OCI-LY1 (cell line): ENCODE measurements around the gene ZBTB42.

Experiments
- H2AFZ ChIP-seq: fragments of 200-600 bp; sonication (generic), shearing (Covaris generic); 2 replicates; pipeline ENCODE4 v1.6.0; 2014; ENCODE audit warnings: antibody characterized with exemption, mild to moderate bottlenecking, low read length
- H3F3A ChIP-seq: fragments of 200-600 bp; sonication (generic), shearing (Covaris generic); 2 replicates; pipeline ENCODE4 v1.6.0; 2014; ENCODE audit warnings: mild to moderate bottlenecking, antibody characterized with exemption, low read length, moderate library complexity; ENCODE audit not compliant: insufficient read depth
- H3K27ac ChIP-seq: fragments of 200-600 bp; sonication (generic); 2 replicates; pipeline ENCODE4 v1.5.1; 2014; ENCODE audit warnings: low read length, mixed run types, mild to moderate bottlenecking, low read depth; ENCODE audit not compliant: poor library complexity, severe bottlenecking
- H3K27me3 ChIP-seq: fragments of 200-600 bp; sonication (generic); 2 replicates; pipeline ENCODE4 v1.6.0; 2014; ENCODE audit warnings: antibody characterized with exemption, mild to moderate bottlenecking, low read length, moderate library complexity; ENCODE audit not compliant: insufficient read depth
- H3K36me3 ChIP-seq: fragments of 200-600 bp; sonication (generic); 2 replicates; pipeline ENCODE4 v1.6.1; 2014; ENCODE audit warnings: mild to moderate bottlenecking, antibody characterized with exemption, low read length, moderate library complexity, mixed read lengths; ENCODE audit not compliant: insufficient read depth
- H3K4me1 ChIP-seq: fragments of 200-600 bp; sonication (generic); 2 replicates; pipeline ENCODE4 v1.5.1; 2014; ENCODE audit warnings: mild to moderate bottlenecking, low read length, moderate library complexity; ENCODE audit not compliant: insufficient read depth, severe bottlenecking
- H3K4me2 ChIP-seq: fragments of 200-600 bp; sonication (generic), shearing (Covaris generic); 2 replicates; pipeline ENCODE4 v1.6.1; 2014; ENCODE audit warnings: low read length
- H3K4me3 ChIP-seq: fragments of 200-600 bp; sonication (generic); 2 replicates; pipeline ENCODE4 v1.5.1; 2014; ENCODE audit warnings: low read length, low read depth, mild to moderate bottlenecking, mixed read lengths; ENCODE audit not compliant: poor library complexity, severe bottlenecking
- H3K79me2 ChIP-seq: fragments of 200-600 bp; shearing (Covaris generic); 2 replicates; pipeline ENCODE4 v1.6.1; 2016; ENCODE audit warnings: mixed run types, low read length, mixed read lengths; ENCODE audit not compliant: insufficient read depth
- H3K9ac ChIP-seq: fragments of 200-600 bp; sonication (generic), shearing (Covaris generic); 2 replicates; pipeline ENCODE4 v1.6.1; 2014; ENCODE audit warnings: mild to moderate bottlenecking, low read length, mixed read lengths
- H3K9me2 ChIP-seq: fragments of 200-600 bp; sonication (generic), shearing (Covaris generic); 2 replicates; pipeline ENCODE4 v1.6.1; 2014; ENCODE audit warnings: low read depth, mild to moderate bottlenecking, low read length, mixed read lengths
- H3K9me3 ChIP-seq: fragments of 200-600 bp; shearing (Covaris generic); 2 replicates; pipeline ENCODE4 v1.6.1; 2014; ENCODE audit warnings: low read length, mixed read lengths
- H4K20me1 ChIP-seq: fragments of 200-600 bp; sonication (generic), shearing (Covaris generic); 2 replicates; pipeline ENCODE4 v1.6.0; 2016; ENCODE audit warnings: mild to moderate bottlenecking, low read length; ENCODE audit not compliant: insufficient read depth
- CTCF ChIP-seq: fragments of 200-600 bp; sonication (generic), shearing (Covaris generic); IDR thresholded peaks from 2 replicates; pipeline ENCODE4 v1.5.1; 2017; ENCODE audit warnings: mild to moderate bottlenecking, antibody characterized with exemption, low read length, moderate library complexity, mixed read lengths
- EZH2 ChIP-seq: fragments of 200-600 bp; sonication (generic), shearing (Covaris generic); IDR thresholded peaks from 2 replicates; pipeline ENCODE4 v1.8.0; 2017; ENCODE audit warnings: borderline replicate concordance, mixed run types, mild to moderate bottlenecking, antibody characterized with exemption, low read length, moderate library complexity, mixed read lengths

ZBTB42 gene

GRCh38 chr14:104798300-104799243, 2.3 kb upstream of the ZBTB42 start:
- Histone ChIP-seq H3K36me3 (no peaks in the 10 kb centered on the region), H3K27me3 (peaks cover 14% of the 10 kb centered on the region), H3K9ac (no peak overlapping the region), H3K9me3 (no peaks in the 10 kb centered on the region), H4K20me1 (no peaks in the 10 kb centered on the region), H3K4me3 (no peak overlapping the region), H3K4me1 (peaks cover 45% of the 10 kb centered on the region), H2AFZ (no peak overlapping the region), H3K79me2 (no peaks in the 10 kb centered on the region), H3K9me2 (no peaks in the 10 kb centered on the region), H3F3A (peaks cover 9% of the 10 kb centered on the region), H3K27ac (no peak overlapping the region), H3K4me2 (no peak overlapping the region)
- TF ChIP-seq CTCF (no peak), EZH2 (no peak)

- Histone ChIP-seq H3K4me3 (peak overlapping the region; percentile 58), H3K27ac (no peak overlapping the region), H4K20me1 (no peaks in the 10 kb centered on the region), H3K9ac (peak overlapping the region; percentile 64; the same call in 1 of the 2 replicates), H3F3A (peaks cover 9% of the 10 kb centered on the region), H3K9me3 (no peaks in the 10 kb centered on the region), H2AFZ (no peak overlapping the region), H3K4me2 (peak overlapping the region; percentile 59), H3K36me3 (no peaks in the 10 kb centered on the region), H3K27me3 (peaks cover 14% of the 10 kb centered on the region), H3K79me2 (no peaks in the 10 kb centered on the region), H3K4me1 (peaks cover 45% of the 10 kb centered on the region), H3K9me2 (no peaks in the 10 kb centered on the region)
- no peak for TF ChIP-seq EZH2
- TF ChIP-seq CTCF, result 0 out of 2 replicates have a peak, but pooled peaks have one; percentile 17
Observed at GRCh38 chr14:104799244-104800014, 1.5 kb upstream of the ZBTB42 start.

- no peak overlapping the region for H2AFZ ChIP-seq
- H3K9ac ChIP-seq, result peak overlapping the region; percentile 64; the same call in 1 of the 2 replicates
- peak overlapping the region; percentile 58 for H3K4me3 ChIP-seq
- no peak; the same call in 1 of the 2 replicates for TF ChIP-seq CTCF
- TF ChIP-seq EZH2, result no peak
- H3K27me3 ChIP-seq, result peaks cover 14% of the 10 kb centered on the region
- no peaks in the 10 kb centered on the region for H3K9me3 ChIP-seq
- H3K9me2 ChIP-seq, result no peaks in the 10 kb centered on the region
- H3K27ac ChIP-seq, result no peak overlapping the region
- peaks cover 9% of the 10 kb centered on the region for H3F3A ChIP-seq
- peak overlapping the region; percentile 59 for H3K4me2 ChIP-seq
- peaks cover 45% of the 10 kb centered on the region for H3K4me1 ChIP-seq
- H4K20me1 ChIP-seq, result no peaks in the 10 kb centered on the region
- H3K36me3 ChIP-seq, result no peaks in the 10 kb centered on the region
- no peaks in the 10 kb centered on the region for H3K79me2 ChIP-seq
Observed at GRCh38 chr14:104800015-104800770, 708 bp upstream of the ZBTB42 start.
